ENCODE data around the gene AFF3. TPM values are rescaled to one million over a fixed set of nuclear protein-coding genes. Genes with fewer than 3 reads are reported as not detected.

The AFF3 gene
- total and polyA plus RNA-seq, 2 of the 8 experiments (the other 6 are each of a cell fraction or from before 2014, with no cell fraction given): 0.27 to 3.0 TPM

DNA sequence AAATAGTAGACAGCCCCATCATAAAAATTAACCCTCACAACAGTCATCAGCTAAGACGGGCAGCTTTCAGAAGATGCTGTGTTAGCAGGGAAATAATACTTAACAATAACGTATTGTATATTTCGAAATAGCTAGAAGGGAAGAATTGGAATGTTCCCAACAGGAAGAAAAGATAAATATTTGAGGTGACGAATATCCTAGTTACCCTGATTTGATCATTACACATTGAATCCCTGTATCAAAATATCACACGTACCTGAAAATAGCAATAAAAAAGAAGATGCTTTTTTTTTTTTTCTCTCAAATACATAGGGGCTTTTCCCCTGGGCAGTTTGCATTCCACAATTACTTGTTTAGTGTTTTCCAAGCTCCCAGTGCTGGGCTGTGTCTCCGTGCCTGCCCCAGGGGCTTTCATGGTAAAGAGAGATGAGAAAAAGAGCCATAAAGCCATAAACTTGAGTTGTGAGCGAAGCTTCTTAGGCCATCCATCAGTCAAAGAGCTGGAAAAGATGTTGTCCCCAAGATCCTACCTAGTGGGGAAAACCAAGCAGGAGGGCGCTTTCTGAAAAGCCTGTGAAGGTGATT lies 469.5 kb downstream of the AFF3 start (continued):
- TF ChIP-seq, protein P1, sequence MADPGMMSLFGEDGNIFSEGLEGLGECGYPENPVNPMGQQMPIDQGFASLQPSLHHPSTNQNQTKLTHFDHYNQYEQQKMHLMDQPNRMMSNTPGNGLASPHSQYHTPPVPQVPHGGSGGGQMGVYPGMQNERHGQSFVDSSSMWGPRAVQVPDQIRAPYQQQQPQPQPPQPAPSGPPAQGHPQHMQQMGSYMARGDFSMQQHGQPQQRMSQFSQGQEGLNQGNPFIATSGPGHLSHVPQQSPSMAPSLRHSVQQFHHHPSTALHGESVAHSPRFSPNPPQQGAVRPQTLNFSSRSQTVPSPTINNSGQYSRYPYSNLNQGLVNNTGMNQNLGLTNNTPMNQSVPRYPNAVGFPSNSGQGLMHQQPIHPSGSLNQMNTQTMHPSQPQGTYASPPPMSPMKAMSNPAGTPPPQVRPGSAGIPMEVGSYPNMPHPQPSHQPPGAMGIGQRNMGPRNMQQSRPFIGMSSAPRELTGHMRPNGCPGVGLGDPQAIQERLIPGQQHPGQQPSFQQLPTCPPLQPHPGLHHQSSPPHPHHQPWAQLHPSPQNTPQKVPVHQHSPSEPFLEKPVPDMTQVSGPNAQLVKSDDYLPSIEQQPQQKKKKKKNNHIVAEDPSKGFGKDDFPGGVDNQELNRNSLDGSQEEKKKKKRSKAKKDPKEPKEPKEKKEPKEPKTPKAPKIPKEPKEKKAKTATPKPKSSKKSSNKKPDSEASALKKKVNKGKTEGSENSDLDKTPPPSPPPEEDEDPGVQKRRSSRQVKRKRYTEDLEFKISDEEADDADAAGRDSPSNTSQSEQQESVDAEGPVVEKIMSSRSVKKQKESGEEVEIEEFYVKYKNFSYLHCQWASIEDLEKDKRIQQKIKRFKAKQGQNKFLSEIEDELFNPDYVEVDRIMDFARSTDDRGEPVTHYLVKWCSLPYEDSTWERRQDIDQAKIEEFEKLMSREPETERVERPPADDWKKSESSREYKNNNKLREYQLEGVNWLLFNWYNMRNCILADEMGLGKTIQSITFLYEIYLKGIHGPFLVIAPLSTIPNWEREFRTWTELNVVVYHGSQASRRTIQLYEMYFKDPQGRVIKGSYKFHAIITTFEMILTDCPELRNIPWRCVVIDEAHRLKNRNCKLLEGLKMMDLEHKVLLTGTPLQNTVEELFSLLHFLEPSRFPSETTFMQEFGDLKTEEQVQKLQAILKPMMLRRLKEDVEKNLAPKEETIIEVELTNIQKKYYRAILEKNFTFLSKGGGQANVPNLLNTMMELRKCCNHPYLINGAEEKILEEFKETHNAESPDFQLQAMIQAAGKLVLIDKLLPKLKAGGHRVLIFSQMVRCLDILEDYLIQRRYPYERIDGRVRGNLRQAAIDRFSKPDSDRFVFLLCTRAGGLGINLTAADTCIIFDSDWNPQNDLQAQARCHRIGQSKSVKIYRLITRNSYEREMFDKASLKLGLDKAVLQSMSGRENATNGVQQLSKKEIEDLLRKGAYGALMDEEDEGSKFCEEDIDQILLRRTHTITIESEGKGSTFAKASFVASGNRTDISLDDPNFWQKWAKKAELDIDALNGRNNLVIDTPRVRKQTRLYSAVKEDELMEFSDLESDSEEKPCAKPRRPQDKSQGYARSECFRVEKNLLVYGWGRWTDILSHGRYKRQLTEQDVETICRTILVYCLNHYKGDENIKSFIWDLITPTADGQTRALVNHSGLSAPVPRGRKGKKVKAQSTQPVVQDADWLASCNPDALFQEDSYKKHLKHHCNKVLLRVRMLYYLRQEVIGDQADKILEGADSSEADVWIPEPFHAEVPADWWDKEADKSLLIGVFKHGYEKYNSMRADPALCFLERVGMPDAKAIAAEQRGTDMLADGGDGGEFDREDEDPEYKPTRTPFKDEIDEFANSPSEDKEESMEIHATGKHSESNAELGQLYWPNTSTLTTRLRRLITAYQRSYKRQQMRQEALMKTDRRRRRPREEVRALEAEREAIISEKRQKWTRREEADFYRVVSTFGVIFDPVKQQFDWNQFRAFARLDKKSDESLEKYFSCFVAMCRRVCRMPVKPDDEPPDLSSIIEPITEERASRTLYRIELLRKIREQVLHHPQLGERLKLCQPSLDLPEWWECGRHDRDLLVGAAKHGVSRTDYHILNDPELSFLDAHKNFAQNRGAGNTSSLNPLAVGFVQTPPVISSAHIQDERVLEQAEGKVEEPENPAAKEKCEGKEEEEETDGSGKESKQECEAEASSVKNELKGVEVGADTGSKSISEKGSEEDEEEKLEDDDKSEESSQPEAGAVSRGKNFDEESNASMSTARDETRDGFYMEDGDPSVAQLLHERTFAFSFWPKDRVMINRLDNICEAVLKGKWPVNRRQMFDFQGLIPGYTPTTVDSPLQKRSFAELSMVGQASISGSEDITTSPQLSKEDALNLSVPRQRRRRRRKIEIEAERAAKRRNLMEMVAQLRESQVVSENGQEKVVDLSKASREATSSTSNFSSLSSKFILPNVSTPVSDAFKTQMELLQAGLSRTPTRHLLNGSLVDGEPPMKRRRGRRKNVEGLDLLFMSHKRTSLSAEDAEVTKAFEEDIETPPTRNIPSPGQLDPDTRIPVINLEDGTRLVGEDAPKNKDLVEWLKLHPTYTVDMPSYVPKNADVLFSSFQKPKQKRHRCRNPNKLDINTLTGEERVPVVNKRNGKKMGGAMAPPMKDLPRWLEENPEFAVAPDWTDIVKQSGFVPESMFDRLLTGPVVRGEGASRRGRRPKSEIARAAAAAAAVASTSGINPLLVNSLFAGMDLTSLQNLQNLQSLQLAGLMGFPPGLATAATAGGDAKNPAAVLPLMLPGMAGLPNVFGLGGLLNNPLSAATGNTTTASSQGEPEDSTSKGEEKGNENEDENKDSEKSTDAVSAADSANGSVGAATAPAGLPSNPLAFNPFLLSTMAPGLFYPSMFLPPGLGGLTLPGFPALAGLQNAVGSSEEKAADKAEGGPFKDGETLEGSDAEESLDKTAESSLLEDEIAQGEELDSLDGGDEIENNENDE (IDR thresholded peaks at IDR 0.05; ENCODE audit: insufficient replicate concordance, low read length): no peak
- TF ChIP-seq ZNF274 (IDR thresholded peaks at IDR 0.05; ENCODE audit: borderline replicate concordance, extremely low read depth, low read length): no peak
- TF ChIP-seq BRCA1 (IDR thresholded peaks at IDR 0.05; ENCODE audit: low read depth, low read length): no peak
- TF ChIP-seq FOSL1 (IDR thresholded peaks at IDR 0.05; ENCODE audit: insufficient read depth, low read depth, low read length): no peak
- TF ChIP-seq YY1 (IDR thresholded peaks at IDR 0.05; ENCODE audit: low read depth, low read length): no peak
- no peak for TF ChIP-seq HDAC6 (IDR thresholded peaks at IDR 0.05; ENCODE audit: low read depth, low read length)
- TF ChIP-seq NRF1 (IDR thresholded peaks at IDR 0.05; ENCODE audit: low read depth, low read length): no peak
- no peak for TF ChIP-seq EP300 (IDR thresholded peaks at IDR 0.05; ENCODE audit: borderline replicate concordance in 1 of 2, low read depth in 2 of 2, low read length in 2 of 2)
- TF ChIP-seq BACH1 (IDR thresholded peaks at IDR 0.05; ENCODE audit: low read length): no peak
- no peak for TF ChIP-seq PHF8 (conservative IDR thresholded peaks at IDR 0.05; ENCODE audit: low read depth, low read length)
- TF ChIP-seq KDM5A (IDR thresholded peaks at IDR 0.05; ENCODE audit: low read length): no peak
